Measurements from ENCODE around the gene POLR2E.

POLR2E gene

DNA sequence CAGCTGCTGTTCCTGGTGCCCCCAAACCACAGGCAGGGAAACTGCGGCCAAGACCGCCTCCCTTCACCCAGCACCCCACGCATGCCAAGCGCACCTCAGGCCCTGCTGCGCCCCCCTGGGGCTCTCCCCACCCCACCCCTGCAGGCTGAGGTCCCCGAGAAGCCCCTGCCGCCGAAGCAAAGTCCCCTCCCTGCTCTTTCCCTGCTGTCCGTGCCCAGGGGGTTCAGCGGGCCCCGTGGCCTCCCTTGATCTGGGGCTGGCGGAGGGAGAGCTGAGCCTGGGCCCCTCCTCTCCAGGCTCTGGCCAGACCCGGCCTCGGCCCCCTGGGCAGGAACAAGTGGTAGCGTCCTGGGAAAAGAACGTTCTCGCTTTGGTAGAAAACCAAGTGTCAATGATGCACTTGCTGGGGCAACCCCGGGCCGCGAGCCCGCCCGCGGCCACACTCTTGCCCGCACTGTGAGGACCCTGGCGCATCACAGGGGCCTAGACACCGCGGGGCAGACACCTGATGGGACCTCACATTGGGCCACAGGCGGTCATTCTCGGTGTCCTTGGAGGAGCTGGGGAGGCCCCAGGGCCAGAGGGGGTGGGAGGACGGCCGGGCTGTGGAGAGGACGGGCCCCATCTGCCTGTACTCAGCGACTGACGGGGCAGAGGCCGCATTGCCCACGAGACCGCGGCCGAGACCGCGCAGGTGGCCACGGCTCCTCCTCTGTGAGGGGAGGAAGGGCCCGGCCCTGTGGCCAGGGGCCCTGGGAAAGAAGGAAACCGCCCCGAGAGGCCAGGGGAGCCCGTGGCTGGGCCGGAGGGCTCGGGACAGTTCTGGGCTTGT, 37.6 kb upstream of the POLR2E start:
- Histone ChIP-seq H3K4me3 (ENCODE audit: low read length, poor library complexity, severe bottlenecking) (peak overlapping the region; percentile 84), H3K36me3 (ENCODE audit: insufficient read depth, low read length) (peaks cover 3% of the 10 kb centered on the region; the same call in 1 of the 2 replicates), H3K4me1 (ENCODE audit: insufficient read depth, low read length, poor library complexity, severe bottlenecking) (peaks cover 34% of the 10 kb centered on the region), H2AFZ (ENCODE audit: low read length) (peak overlapping the region; percentile 71), H4K20me1 (ENCODE audit: insufficient read depth, low read length, poor library complexity, severe bottlenecking) (peaks cover 11% of the 10 kb centered on the region), H3F3A (ENCODE audit: low read depth) (no peaks in the 10 kb centered on the region), H3K9ac (ENCODE audit: low read depth, low read length, poor library complexity, severe bottlenecking) (peak overlapping the region; percentile 86), H3K9me2 (replicated peaks; ENCODE audit: low read depth, low read length) (no peaks in the 10 kb centered on the region), H3K9me3 (ENCODE audit: insufficient read depth, low read depth, low read length) (no peaks in the 10 kb centered on the region), H3K79me2 (ENCODE audit: insufficient read depth, low read length) (peaks cover 47% of the 10 kb centered on the region), H3K4me2 (ENCODE audit: low read depth, low read length, poor library complexity, severe bottlenecking) (peak overlapping the region; percentile 97), H3K27me3 (ENCODE audit: insufficient read depth, low read length, poor library complexity, severe bottlenecking) (no peaks in the 10 kb centered on the region)
- TF ChIP-seq, protein P1, sequence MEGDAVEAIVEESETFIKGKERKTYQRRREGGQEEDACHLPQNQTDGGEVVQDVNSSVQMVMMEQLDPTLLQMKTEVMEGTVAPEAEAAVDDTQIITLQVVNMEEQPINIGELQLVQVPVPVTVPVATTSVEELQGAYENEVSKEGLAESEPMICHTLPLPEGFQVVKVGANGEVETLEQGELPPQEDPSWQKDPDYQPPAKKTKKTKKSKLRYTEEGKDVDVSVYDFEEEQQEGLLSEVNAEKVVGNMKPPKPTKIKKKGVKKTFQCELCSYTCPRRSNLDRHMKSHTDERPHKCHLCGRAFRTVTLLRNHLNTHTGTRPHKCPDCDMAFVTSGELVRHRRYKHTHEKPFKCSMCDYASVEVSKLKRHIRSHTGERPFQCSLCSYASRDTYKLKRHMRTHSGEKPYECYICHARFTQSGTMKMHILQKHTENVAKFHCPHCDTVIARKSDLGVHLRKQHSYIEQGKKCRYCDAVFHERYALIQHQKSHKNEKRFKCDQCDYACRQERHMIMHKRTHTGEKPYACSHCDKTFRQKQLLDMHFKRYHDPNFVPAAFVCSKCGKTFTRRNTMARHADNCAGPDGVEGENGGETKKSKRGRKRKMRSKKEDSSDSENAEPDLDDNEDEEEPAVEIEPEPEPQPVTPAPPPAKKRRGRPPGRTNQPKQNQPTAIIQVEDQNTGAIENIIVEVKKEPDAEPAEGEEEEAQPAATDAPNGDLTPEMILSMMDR (conservative IDR thresholded peaks at IDR 0.05; ENCODE audit: low read length), result no peak
- TF ChIP-seq EZH2phosphoT487 (IDR thresholded peaks at IDR 0.05; ENCODE audit: borderline replicate concordance), result no peak

DNA sequence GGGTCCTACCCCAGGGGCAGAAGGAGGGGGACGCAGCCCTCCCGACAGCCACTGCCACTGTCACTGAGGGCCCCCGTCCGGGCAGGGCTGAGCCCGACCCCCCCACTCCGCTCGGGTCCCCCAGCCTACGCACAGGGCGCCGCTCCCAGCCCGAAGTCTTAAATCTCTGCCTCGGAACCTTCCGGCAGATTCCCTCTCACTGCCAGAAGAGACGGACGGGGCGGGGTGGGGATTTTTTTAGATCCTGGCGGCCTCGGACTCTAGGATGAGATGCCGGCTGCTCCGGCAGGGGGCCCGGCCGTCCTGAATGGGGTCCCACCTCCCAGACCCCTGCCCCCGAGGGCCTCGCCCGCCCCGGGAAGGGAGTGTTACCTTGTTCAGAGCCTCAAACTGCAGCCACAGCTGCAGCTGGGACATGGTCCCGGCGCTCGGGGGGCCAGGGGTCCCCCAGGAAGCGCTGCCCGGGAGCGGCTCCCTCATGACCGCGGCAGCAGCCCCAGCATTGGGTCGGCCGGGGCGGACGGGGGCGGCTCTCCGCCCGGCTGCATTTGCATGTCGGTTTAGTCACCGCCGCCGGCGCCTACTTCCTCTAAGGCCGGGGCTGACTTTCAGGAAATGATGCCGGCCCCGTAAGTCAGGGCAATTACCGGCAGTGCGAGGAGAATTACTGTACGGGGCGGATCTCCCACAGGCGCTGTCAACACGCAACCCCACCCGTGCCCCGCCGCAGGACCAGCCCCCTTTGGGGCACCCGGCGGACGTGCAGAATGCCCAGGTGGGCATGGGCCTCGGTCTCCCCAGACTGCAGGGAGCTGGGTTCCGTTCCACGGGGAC, 36.8 kb upstream of the POLR2E start:
- Histone ChIP-seq H3K79me2 (ENCODE audit: insufficient read depth, low read length) (peaks cover 52% of the 10 kb centered on the region), H3K27me3 (ENCODE audit: insufficient read depth, low read length, poor library complexity, severe bottlenecking) (no peaks in the 10 kb centered on the region), H3K4me2 (ENCODE audit: low read depth, low read length, poor library complexity, severe bottlenecking) (peak overlapping the region; percentile 97), H3F3A (ENCODE audit: low read depth) (no peaks in the 10 kb centered on the region), H2AFZ (ENCODE audit: low read length) (peak overlapping the region; percentile 71), H3K36me3 (ENCODE audit: insufficient read depth, low read length) (peaks cover 10% of the 10 kb centered on the region; the same call in 1 of the 2 replicates), H3K4me3 (ENCODE audit: low read length, poor library complexity, severe bottlenecking) (peak overlapping the region; percentile 84), H3K9me3 (ENCODE audit: insufficient read depth, low read depth, low read length) (no peaks in the 10 kb centered on the region), H3K9ac (ENCODE audit: low read depth, low read length, poor library complexity, severe bottlenecking) (peak overlapping the region; percentile 86), H4K20me1 (ENCODE audit: insufficient read depth, low read length, poor library complexity, severe bottlenecking) (peaks cover 11% of the 10 kb centered on the region), H3K9me2 (replicated peaks; ENCODE audit: low read depth, low read length) (no peaks in the 10 kb centered on the region), H3K4me1 (ENCODE audit: insufficient read depth, low read length, poor library complexity, severe bottlenecking) (peaks cover 34% of the 10 kb centered on the region)
- no peak for TF ChIP-seq EZH2phosphoT487 (IDR thresholded peaks at IDR 0.05; ENCODE audit: borderline replicate concordance)
- TF ChIP-seq, protein P1 (conservative IDR thresholded peaks at IDR 0.05; ENCODE audit: low read length), result no peak

DNA sequence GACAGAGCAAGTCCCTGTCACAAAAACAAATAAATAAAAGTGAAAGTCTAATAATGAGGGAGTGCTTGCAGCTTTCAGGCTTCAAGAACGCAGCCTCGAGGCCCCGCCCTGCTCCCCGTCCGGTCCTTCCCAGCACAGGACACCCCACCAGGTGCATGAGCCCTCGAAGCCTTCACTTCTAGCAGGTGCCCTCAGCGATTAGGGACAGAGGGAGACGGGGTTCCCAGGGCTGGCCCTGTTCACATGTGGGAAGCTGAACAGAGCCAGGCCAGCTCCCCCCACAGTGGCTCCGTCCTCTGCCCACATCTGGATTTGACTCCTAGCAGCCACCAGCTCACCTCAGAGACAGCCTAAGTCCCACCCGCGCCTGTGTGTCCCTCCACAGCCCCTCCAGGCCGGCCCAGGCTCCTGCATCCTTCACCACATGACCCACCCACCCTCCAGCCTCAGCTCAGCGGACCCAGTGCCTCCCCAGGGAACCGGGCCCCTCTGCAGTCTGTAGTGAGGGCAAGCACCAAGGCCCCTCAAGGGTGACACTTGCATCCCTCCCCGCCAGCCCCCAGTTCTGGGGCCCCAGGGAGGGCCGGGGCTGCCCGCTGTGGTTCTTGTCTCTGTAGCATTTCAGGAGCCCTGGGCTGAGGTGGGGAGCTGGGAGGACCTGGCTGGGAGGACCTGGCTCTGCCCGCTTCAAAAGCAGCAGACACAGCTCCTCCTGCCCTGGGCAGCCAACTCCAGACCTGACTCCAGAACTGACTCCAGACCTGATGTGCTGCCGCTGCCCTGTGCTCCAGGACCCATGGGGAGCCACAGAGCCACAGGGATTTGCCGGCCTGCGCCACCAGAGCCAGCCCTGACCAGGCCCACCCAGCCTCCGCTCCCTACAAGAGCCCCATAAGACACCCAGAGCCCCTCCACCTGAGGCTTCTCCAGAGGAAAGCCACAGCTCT, 35.9 kb upstream of the POLR2E start:
- Histone ChIP-seq H3K36me3 (ENCODE audit: insufficient read depth, low read length) (peaks cover 18% of the 10 kb centered on the region; the same call in 1 of the 2 replicates), H3F3A (ENCODE audit: low read depth) (no peaks in the 10 kb centered on the region), H3K79me2 (ENCODE audit: insufficient read depth, low read length) (peaks cover 52% of the 10 kb centered on the region), H4K20me1 (ENCODE audit: insufficient read depth, low read length, poor library complexity, severe bottlenecking) (peaks cover 11% of the 10 kb centered on the region), H3K9me3 (ENCODE audit: insufficient read depth, low read depth, low read length) (no peaks in the 10 kb centered on the region), H3K9me2 (replicated peaks; ENCODE audit: low read depth, low read length) (no peaks in the 10 kb centered on the region), H3K27me3 (ENCODE audit: insufficient read depth, low read length, poor library complexity, severe bottlenecking) (no peaks in the 10 kb centered on the region), H3K4me2 (ENCODE audit: low read depth, low read length, poor library complexity, severe bottlenecking) (peak overlapping the region; percentile 97), H3K9ac (ENCODE audit: low read depth, low read length, poor library complexity, severe bottlenecking) (peak overlapping the region; percentile 86), H3K4me1 (ENCODE audit: insufficient read depth, low read length, poor library complexity, severe bottlenecking) (peaks cover 34% of the 10 kb centered on the region), H2AFZ (ENCODE audit: low read length) (no peak overlapping the region), H3K4me3 (ENCODE audit: low read length, poor library complexity, severe bottlenecking) (peak overlapping the region; percentile 84)
- TF ChIP-seq, protein P1 (conservative IDR thresholded peaks at IDR 0.05; ENCODE audit: low read length), result no peak
- no peak for TF ChIP-seq EZH2phosphoT487 (IDR thresholded peaks at IDR 0.05; ENCODE audit: borderline replicate concordance)

Data from Loucy (cell line).